Measurements from ENCODE around the gene TNNC2.
"Not testable (repeated sequence)": the region's sequence is repeated elsewhere in the genome, so short reads cannot be mapped to it uniquely, and the experiment has no call there.

- TF ChIP-seq CTCF (IDR thresholded peaks at IDR 0.05; ENCODE audit: poor library complexity, severe bottlenecking); RAD21 (conservative IDR thresholded peaks at IDR 0.05); TAF1 (IDR thresholded peaks at IDR 0.05; ENCODE audit: low read depth); SMC3 (conservative IDR thresholded peaks at IDR 0.05; ENCODE audit: poor library complexity): not testable (repeated sequence)
Measured at GRCh38 chr20:45797955-45798354, 29.2 kb downstream of the TNNC2 start.

Data from neural cell (in vitro differentiated cells).